ENCODE results near the gene ANKS1B.
"Not testable (repeated sequence)": the region's sequence is repeated elsewhere in the genome, so short reads cannot be mapped to it uniquely, and the experiment has no call there.

The ANKS1B gene

DNA sequence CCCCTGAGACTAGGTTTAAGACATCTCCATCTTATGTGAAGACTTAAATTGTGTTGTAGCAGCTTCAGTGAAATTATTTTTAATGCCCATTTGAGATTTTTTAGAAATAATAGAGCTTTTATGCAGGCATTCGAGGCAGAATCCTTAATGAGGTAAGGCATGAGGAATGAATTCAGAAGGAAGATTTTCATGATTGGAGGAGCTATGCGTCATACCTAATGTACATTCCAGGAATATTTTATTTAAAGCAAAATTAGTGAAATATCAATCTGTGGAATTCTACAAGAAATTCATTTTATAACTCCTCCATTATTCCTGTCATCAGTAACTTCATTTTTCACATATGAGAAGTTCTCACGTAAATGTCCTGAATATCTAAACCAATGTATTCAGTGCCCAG lies 373.1 kb downstream of the ANKS1B start:
- TF ChIP-seq, protein P1, sequence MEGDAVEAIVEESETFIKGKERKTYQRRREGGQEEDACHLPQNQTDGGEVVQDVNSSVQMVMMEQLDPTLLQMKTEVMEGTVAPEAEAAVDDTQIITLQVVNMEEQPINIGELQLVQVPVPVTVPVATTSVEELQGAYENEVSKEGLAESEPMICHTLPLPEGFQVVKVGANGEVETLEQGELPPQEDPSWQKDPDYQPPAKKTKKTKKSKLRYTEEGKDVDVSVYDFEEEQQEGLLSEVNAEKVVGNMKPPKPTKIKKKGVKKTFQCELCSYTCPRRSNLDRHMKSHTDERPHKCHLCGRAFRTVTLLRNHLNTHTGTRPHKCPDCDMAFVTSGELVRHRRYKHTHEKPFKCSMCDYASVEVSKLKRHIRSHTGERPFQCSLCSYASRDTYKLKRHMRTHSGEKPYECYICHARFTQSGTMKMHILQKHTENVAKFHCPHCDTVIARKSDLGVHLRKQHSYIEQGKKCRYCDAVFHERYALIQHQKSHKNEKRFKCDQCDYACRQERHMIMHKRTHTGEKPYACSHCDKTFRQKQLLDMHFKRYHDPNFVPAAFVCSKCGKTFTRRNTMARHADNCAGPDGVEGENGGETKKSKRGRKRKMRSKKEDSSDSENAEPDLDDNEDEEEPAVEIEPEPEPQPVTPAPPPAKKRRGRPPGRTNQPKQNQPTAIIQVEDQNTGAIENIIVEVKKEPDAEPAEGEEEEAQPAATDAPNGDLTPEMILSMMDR (IDR thresholded peaks at IDR 0.05; ENCODE audit: low read depth, low read length) = no peak
- DNase-seq (ENCODE audit: extremely low read depth, low read depth) = no peak

GRCh38 chr12:99611117-99611516 lies 373.6 kb downstream of the ANKS1B start:
- no peak for DNase-seq (ENCODE audit: extremely low read depth, low read depth)
- TF ChIP-seq, protein P1 (IDR thresholded peaks at IDR 0.05; ENCODE audit: low read depth, low read length) = no peak

DNA sequence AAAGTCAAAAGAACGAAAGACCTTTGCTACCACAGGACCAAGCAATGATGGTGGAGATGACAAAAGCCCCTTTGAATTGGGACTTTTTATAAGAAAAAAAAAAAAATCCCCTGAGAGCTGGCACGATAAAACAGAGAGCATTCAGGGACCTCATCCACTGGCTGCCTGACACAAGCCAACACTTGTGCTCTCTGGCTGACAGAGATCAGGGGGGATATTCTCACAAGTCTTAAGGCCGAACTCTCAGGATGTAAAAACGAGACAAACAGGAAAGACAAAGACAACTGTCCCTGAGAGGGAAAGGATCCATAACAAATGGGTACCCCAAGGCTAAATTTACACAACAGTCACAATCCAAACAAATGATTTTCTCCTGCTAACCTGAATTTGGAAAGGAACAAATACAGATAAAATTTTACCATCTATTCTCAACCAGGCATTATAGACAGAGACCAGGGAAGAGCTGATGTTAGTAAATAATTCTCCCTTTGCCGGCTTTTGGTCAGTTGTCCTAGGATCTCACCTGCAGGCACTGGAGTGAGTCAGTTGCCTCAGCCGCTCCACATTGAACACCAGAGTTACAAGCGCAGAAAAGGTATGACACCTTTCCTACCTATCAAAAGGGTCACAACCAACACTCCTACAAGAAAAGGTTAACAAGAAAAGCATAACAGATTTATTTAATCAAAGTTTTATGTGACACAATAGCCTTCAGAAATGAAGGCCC lies 375.1 kb downstream of the ANKS1B start:
- DNase-seq (ENCODE audit: extremely low read depth, low read depth) = no peak
- TF ChIP-seq, protein P1 (IDR thresholded peaks at IDR 0.05; ENCODE audit: low read depth, low read length) = no peak

- DNase-seq (ENCODE audit: extremely low read depth, low read depth) = no peak
- TF ChIP-seq, protein P1 (IDR thresholded peaks at IDR 0.05; ENCODE audit: low read depth, low read length) = no peak
Measured at GRCh38 chr12:99600388-99600787, 384.3 kb downstream of the ANKS1B start.

DNA sequence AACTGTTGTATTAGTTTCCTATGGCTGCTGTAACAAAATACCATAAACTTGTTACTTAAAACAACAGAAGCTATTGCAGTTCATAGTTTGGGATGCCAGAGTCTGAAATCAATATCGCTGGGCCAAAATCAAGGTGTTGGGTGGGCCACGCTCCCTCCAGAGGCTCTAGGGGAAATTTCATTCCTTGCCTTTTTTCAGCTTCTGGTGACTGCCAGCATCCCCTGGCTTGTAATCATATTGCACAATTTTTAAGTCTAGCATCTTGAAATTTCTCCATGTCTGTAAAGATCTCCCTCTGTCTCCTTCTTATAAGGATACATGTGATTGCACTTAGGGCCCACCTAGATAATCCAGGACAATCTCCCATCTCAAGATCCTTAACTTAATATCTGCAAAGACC lies 386.0 kb downstream of the ANKS1B start:
- TF ChIP-seq, protein P1 (IDR thresholded peaks at IDR 0.05; ENCODE audit: low read depth, low read length) = no peak
- no peak for DNase-seq (ENCODE audit: extremely low read depth, low read depth)

DNA sequence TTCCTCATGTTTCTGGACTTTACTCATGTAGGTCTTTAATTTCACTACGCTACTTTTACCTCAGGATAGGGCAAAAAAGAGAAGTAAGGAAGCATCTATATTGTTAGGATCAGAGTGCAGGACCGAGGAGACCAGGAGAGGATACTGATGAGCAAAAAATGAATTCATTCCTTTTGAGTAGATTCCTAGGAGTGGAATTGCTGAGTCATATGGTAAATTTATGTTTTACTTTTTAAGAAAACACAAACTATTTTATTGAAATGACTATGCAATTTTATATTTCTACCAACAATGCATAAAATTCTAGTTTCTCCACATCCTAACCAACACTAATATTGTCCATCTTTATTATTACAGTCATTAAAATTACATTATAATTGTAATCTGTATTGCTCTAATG lies 388.0 kb downstream of the ANKS1B start:
- no peak for DNase-seq (ENCODE audit: extremely low read depth, low read depth)
- TF ChIP-seq, protein P1 (IDR thresholded peaks at IDR 0.05; ENCODE audit: low read depth, low read length) = no peak

GRCh38 chr12:99577125-99577524 lies 407.6 kb downstream of the ANKS1B start:
- DNase-seq (ENCODE audit: extremely low read depth, low read depth) = not testable (repeated sequence)

GRCh38 chr12:99573980-99574379 lies 410.8 kb downstream of the ANKS1B start:
- TF ChIP-seq, protein P1 (IDR thresholded peaks at IDR 0.05; ENCODE audit: low read depth, low read length) = no peak
- no peak for DNase-seq (ENCODE audit: extremely low read depth, low read depth)

Data from AG09319 (cell line).